GM12878 (cell line): ENCODE results near the gene MYADM.

Source experiments
- BHLHE40 ChIP-seq, 2 experiments: fragments of 450-650 bp in 1 of 2; IDR thresholded peaks; 2 replicates each; pipeline ENCODE4 v1.6.1; 2011 to 2017; ENCODE audit warnings: low read depth in 2 of 2, borderline replicate concordance in 1 of 2, improper control_type of control experiment in 1 of 2, low read length in 1 of 2, mild to moderate bottlenecking in 1 of 2
- GABPA ChIP-seq: IDR thresholded peaks from 2 replicates; pipeline ENCODE4 v1.6.1; 2014; ENCODE audit warnings: antibody characterized with exemption, low read depth, mild to moderate bottlenecking, inconsistent platforms
- HDAC2 ChIP-seq: fragments of 200-600 bp; sonication (generic); IDR thresholded peaks from 2 replicates; pipeline ENCODE4 v1.6.1; 2017
- IKZF2 ChIP-seq, 2 experiments: fragments of 450-650 bp; IDR thresholded peaks; 2 replicates each; pipeline ENCODE4 v1.6.1; 2017; ENCODE audit warnings: mild to moderate bottlenecking in 2 of 2, moderate library complexity in 2 of 2
- POLR2A ChIP-seq: IDR thresholded peaks from 2 replicates; pipeline ENCODE4 v1.6.1; 2011; ENCODE audit warnings: low read depth, mild to moderate bottlenecking, low read length
- ZNF274 ChIP-seq: IDR thresholded peaks from one replicate; pipeline ENCODE4 v1.8.0; 2011; ENCODE audit not compliant: insufficient read length, insufficient read depth
- TF ChIP-seq, protein P1 (sequence below), 3 experiments: IDR thresholded peaks in 2 of 3; conservative IDR thresholded peaks in 1 of 3; 2 replicates each; pipeline ENCODE4 v1.5.1; 2011; ENCODE audit warnings: low read depth in 3 of 3, low read length in 3 of 3, mild to moderate bottlenecking in 3 of 3, control low read depth in 2 of 3, moderate library complexity in 2 of 3, inconsistent platforms in 1 of 3, mixed read lengths in 1 of 3; ENCODE audit not compliant: control insufficient read depth in 2 of 3, insufficient read depth in 1 of 3; ENCODE audit errors: extremely low read depth in 1 of 3
- TF ChIP-seq, protein P2 (sequence below): IDR thresholded peaks from 2 replicates; pipeline ENCODE4 v1.6.1; 2011; ENCODE audit warnings: low read depth, low read length, improper control_type of control experiment, borderline replicate concordance

DNA sequence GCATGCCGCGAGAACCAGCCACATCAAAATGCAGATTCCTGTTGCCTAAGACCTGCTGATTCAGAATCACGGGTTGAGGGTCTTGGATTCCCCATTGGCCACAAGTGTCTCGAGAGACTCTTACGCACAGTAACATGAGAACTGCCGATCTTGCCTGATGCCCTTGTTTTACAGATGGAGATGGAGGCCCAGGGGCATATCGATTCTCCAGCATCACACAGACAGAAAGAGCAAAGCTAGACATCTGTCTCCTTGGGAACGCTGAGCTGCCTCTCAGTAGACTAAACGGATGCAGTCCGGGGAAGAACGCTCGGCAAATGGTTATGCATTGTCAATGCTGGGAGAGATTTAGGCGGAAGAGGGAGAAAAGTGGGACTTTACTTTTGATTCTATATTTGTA lies 48.9 kb upstream of the MYADM start:
- no peak for TF ChIP-seq BHLHE40 (IDR thresholded peaks at IDR 0.05; ENCODE audit: borderline replicate concordance in 1 of 2, low read depth in 2 of 2, low read length in 1 of 2)
- TF ChIP-seq ZNF274, result no peak
- TF ChIP-seq POLR2A, result no peak
- no peak for TF ChIP-seq IKZF2 (IDR thresholded peaks at IDR 0.05)
- TF ChIP-seq, protein P1, sequence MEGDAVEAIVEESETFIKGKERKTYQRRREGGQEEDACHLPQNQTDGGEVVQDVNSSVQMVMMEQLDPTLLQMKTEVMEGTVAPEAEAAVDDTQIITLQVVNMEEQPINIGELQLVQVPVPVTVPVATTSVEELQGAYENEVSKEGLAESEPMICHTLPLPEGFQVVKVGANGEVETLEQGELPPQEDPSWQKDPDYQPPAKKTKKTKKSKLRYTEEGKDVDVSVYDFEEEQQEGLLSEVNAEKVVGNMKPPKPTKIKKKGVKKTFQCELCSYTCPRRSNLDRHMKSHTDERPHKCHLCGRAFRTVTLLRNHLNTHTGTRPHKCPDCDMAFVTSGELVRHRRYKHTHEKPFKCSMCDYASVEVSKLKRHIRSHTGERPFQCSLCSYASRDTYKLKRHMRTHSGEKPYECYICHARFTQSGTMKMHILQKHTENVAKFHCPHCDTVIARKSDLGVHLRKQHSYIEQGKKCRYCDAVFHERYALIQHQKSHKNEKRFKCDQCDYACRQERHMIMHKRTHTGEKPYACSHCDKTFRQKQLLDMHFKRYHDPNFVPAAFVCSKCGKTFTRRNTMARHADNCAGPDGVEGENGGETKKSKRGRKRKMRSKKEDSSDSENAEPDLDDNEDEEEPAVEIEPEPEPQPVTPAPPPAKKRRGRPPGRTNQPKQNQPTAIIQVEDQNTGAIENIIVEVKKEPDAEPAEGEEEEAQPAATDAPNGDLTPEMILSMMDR (IDR thresholded peaks at IDR 0.05 in 2 of 3, conservative IDR thresholded peaks at IDR 0.05 in 1 of 3; ENCODE audit: control insufficient read depth in 2 of 3, extremely low read depth in 1 of 3, insufficient read depth in 1 of 3, low read depth in 3 of 3, low read length in 3 of 3), result no peak
- TF ChIP-seq, protein P2, sequence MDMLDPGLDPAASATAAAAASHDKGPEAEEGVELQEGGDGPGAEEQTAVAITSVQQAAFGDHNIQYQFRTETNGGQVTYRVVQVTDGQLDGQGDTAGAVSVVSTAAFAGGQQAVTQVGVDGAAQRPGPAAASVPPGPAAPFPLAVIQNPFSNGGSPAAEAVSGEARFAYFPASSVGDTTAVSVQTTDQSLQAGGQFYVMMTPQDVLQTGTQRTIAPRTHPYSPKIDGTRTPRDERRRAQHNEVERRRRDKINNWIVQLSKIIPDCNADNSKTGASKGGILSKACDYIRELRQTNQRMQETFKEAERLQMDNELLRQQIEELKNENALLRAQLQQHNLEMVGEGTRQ, result no peak
- TF ChIP-seq HDAC2, result no peak
- no peak for TF ChIP-seq GABPA
